ENCODE measurements around the gene NPDC1.

Gene NPDC1

GRCh38 chr9:137056739-137057415, 10.9 kb upstream of the NPDC1 start:
- no peak for DNase-seq (ENCODE audit: low read depth in 2 of 2)

- DNase-seq (ENCODE audit: low read depth in 2 of 2) = no peak
Measured at GRCh38 chr9:137055385-137056364, 9.7 kb upstream of the NPDC1 start.

GRCh38 chr9:137054932-137055384, 9.0 kb upstream of the NPDC1 start:
- no peak for DNase-seq (ENCODE audit: low read depth in 2 of 2)

GRCh38 chr9:137053944-137054931, 8.3 kb upstream of the NPDC1 start, which contains the start of gene ENTPD2:
Gene ENTPD2 (minus strand): TSS chr9:137054061. CDS start chr9:137053997, 64 bp downstream.
- no peak for DNase-seq (ENCODE audit: low read depth in 2 of 2)

- DNase-seq (ENCODE audit: low read depth in 2 of 2) = no peak
Measured at GRCh38 chr9:137052998-137053943, 7.3 kb upstream of the NPDC1 start.

GRCh38 chr9:137052293-137052692, 6.3 kb upstream of the NPDC1 start:
- no peak for DNase-seq (ENCODE audit: low read depth in 2 of 2)

- no peak for DNase-seq (ENCODE audit: low read depth in 2 of 2)
Measured at GRCh38 chr9:137051145-137051724, 5.3 kb upstream of the NPDC1 start.

- no peak for DNase-seq (ENCODE audit: low read depth in 2 of 2)
Measured at GRCh38 chr9:137050570-137050969, 4.6 kb upstream of the NPDC1 start.

- peak in 1 of 2 donors; percentile 44 for DNase-seq (ENCODE audit: low read depth in 2 of 2)
Measured at GRCh38 chr9:137049544-137050449, 3.8 kb upstream of the NPDC1 start.

GRCh38 chr9:137048655-137049543, 2.9 kb upstream of the NPDC1 start:
- no peak for DNase-seq (ENCODE audit: low read depth in 2 of 2)

- no peak for DNase-seq (ENCODE audit: low read depth in 2 of 2)
Measured at GRCh38 chr9:137045294-137046087, 486 bp downstream of the NPDC1 start.

- DNase-seq (ENCODE audit: low read depth in 2 of 2) = no peak
Measured at GRCh38 chr9:137044502-137045177, 1.3 kb downstream of the NPDC1 start.

GRCh38 chr9:137044037-137044436, 1.9 kb downstream of the NPDC1 start:
- DNase-seq (ENCODE audit: low read depth in 2 of 2) = no peak

- no peak for DNase-seq (ENCODE audit: low read depth in 2 of 2)
Measured at GRCh38 chr9:137042751-137043727, 2.9 kb downstream of the NPDC1 start.

GRCh38 chr9:137041124-137041523, 4.9 kb downstream of the NPDC1 start:
- DNase-seq (ENCODE audit: low read depth in 2 of 2) = no peak
